HepG2 (cell line): ENCODE results near the gene NOL4L. TPM values are rescaled to one million over a fixed set of nuclear protein-coding genes. Genes with fewer than 3 reads are reported as not detected.

Source experiments
- CAMTA2 ChIP-seq: sonication (generic); formaldehyde crosslinking; IDR thresholded peaks from 2 replicates; pipeline ENCODE4 v1.4.0; 2020; ENCODE audit warnings: mild to moderate bottlenecking, missing genetic modification reagents, borderline replicate concordance
- CBX5 ChIP-seq: sonication (generic); formaldehyde crosslinking; IDR thresholded peaks from 2 replicates; pipeline ENCODE4 v1.4.0; 2020; ENCODE audit warnings: missing genetic modification reagents, borderline replicate concordance
- CENPX ChIP-seq: sonication (generic); formaldehyde crosslinking; IDR thresholded peaks from 2 replicates; pipeline ENCODE4 v1.9.0; 2021; ENCODE audit warnings: mild to moderate bottlenecking, missing genetic modification reagents, moderate library complexity
- CHCHD3 ChIP-seq: sonication (generic); formaldehyde crosslinking; IDR thresholded peaks from 2 replicates; pipeline ENCODE4 v1.8.0; 2022; ENCODE audit warnings: mild to moderate bottlenecking, missing genetic modification reagents, moderate library complexity
- EED ChIP-seq: sonication (generic); formaldehyde crosslinking; IDR thresholded peaks from 2 replicates; pipeline ENCODE4 v1.5.0; 2020; ENCODE audit warnings: mild to moderate bottlenecking, missing genetic modification reagents
- HBP1 ChIP-seq: IDR thresholded peaks from 2 replicates; pipeline ENCODE4 v1.6.1; 2016; ENCODE audit warnings: low read depth, control low read depth
- HNF4G ChIP-seq, 2 experiments: sonication (generic) in 1 of 2; formaldehyde crosslinking in 1 of 2; IDR thresholded peaks; 2 replicates each; pipeline versions ENCODE4 v1.4.0 to v1.6.1; 2011 to 2020; ENCODE audit warnings: borderline replicate concordance in 2 of 2, low read depth in 2 of 2, mild to moderate bottlenecking in 2 of 2, low read length in 1 of 2, missing genetic modification reagents in 1 of 2, moderate library complexity in 1 of 2
- HOXA7 ChIP-seq: sonication (generic); formaldehyde crosslinking; IDR thresholded peaks from 2 replicates; pipeline ENCODE4 v1.8.1; 2022; ENCODE audit warnings: mild to moderate bottlenecking, missing genetic modification reagents, moderate library complexity
- KAT8 ChIP-seq: IDR thresholded peaks from 2 replicates; pipeline ENCODE4 v1.6.1; 2016; ENCODE audit warnings: missing genetic modification reagents, missing compliant biosample characterization
- KLF11 ChIP-seq: IDR thresholded peaks from 2 replicates; pipeline ENCODE4 v1.6.1; 2016; ENCODE audit warnings: missing compliant biosample characterization
- KLF13 ChIP-seq: sonication (generic); formaldehyde crosslinking; IDR thresholded peaks from 2 replicates; pipeline ENCODE4 v1.4.0; 2020; ENCODE audit warnings: mild to moderate bottlenecking, missing genetic modification reagents
- KLF15 ChIP-seq: sonication (generic); formaldehyde crosslinking; IDR thresholded peaks from 2 replicates; pipeline ENCODE4 v1.8.1; 2023; ENCODE audit warnings: borderline replicate concordance, mild to moderate bottlenecking, inconsistent platforms, missing genetic modification reagents, mixed read lengths
- RARG ChIP-seq: sonication (generic); formaldehyde crosslinking; IDR thresholded peaks from 2 replicates; pipeline ENCODE4 v1.4.0; 2020; ENCODE audit warnings: low read depth, mild to moderate bottlenecking, missing genetic modification reagents
- RNF219 ChIP-seq: sonication (generic); formaldehyde crosslinking; IDR thresholded peaks from 2 replicates; pipeline ENCODE4 v1.5.0; 2020; ENCODE audit warnings: mild to moderate bottlenecking, missing genetic modification reagents
- SIX4 ChIP-seq: sonication (generic); formaldehyde crosslinking; IDR thresholded peaks from 2 replicates; pipeline ENCODE4 v1.4.0; 2020; ENCODE audit warnings: missing genetic modification reagents
- SMAD3 ChIP-seq: sonication (generic); formaldehyde crosslinking; IDR thresholded peaks from 2 replicates; pipeline ENCODE4 v1.4.0; 2020; ENCODE audit warnings: missing genetic modification reagents
- TARDBP ChIP-seq: sonication (generic); formaldehyde crosslinking; IDR thresholded peaks from 2 replicates; pipeline ENCODE4 v1.8.0; 2022; ENCODE audit warnings: mild to moderate bottlenecking, missing genetic modification reagents
- ZBTB1 ChIP-seq: sonication (generic); formaldehyde crosslinking; IDR thresholded peaks from 2 replicates; pipeline ENCODE4 v1.4.0; 2020; ENCODE audit warnings: missing genetic modification reagents, borderline replicate concordance
- ZNF230 ChIP-seq: sonication (generic); formaldehyde crosslinking; IDR thresholded peaks from 2 replicates; pipeline ENCODE4 v1.4.0; 2020; ENCODE audit warnings: mild to moderate bottlenecking, missing genetic modification reagents
- ZNF292 ChIP-seq: sonication (generic); formaldehyde crosslinking; IDR thresholded peaks from 2 replicates; pipeline ENCODE4 v1.8.1; 2022; ENCODE audit warnings: mild to moderate bottlenecking, low read depth, missing genetic modification reagents, borderline replicate concordance
- ZNF33A ChIP-seq: sonication (generic); formaldehyde crosslinking; IDR thresholded peaks from 2 replicates; pipeline ENCODE4 v1.5.1; 2020; ENCODE audit warnings: missing genetic modification reagents, mild to moderate bottlenecking, moderate library complexity, borderline replicate concordance
- ZNF720 ChIP-seq: sonication (generic); formaldehyde crosslinking; IDR thresholded peaks from 2 replicates; pipeline ENCODE4 v1.4.0; 2020; ENCODE audit warnings: missing genetic modification reagents
- ZNF737 ChIP-seq: sonication (generic); formaldehyde crosslinking; IDR thresholded peaks from 2 replicates; pipeline ENCODE4 v1.5.0; 2020; ENCODE audit warnings: missing genetic modification reagents, mild to moderate bottlenecking, borderline replicate concordance
- ZNF777 ChIP-seq: sonication (generic); formaldehyde crosslinking; IDR thresholded peaks from 2 replicates; pipeline ENCODE4 v1.4.0; 2020; ENCODE audit warnings: missing genetic modification reagents
- polyA plus RNA-seq, 8 experiments: library from polyadenylated mRNA; depleted of rRNA in 3 of 8; stranded (reverse) in 7 of 8; unstranded in 1 of 8; fragments of >200 nt; fragmentation: Illumina TruSeq in 4 of 8; extraction: Trizol in 4 of 8; gene quantifications; 2 replicates each; pipeline versions ENCODE4 v1.2.1 to v1.2.3, GENCODE V29; 2011 to 2016; ENCODE audit warnings: low read depth in 4 of 8, missing spikeins in 1 of 8, mixed read lengths in 1 of 8; ENCODE audit not compliant: insufficient read depth in 1 of 8
- total RNA-seq, 5 experiments: library from RNA; depleted of rRNA; stranded (reverse); fragments of >200 nt; fragmentation: Illumina TruSeq; extraction: Trizol; gene quantifications; 2 replicates each; pipeline ENCODE4 v1.2.3, GENCODE V29; 2016; ENCODE audit warnings: low read depth in 1 of 5
- TF ChIP-seq, protein P1 (sequence below): sonication (generic); formaldehyde crosslinking; IDR thresholded peaks from 2 replicates; pipeline ENCODE4 v1.8.0; 2022; ENCODE audit warnings: mild to moderate bottlenecking, missing genetic modification reagents, borderline replicate concordance

NOL4L gene
- total and polyA plus RNA-seq, 2 of the 13 experiments (the other 11 are each of a cell fraction or from before 2014, with no cell fraction given): 16.6 to 35.4 TPM

DNA sequence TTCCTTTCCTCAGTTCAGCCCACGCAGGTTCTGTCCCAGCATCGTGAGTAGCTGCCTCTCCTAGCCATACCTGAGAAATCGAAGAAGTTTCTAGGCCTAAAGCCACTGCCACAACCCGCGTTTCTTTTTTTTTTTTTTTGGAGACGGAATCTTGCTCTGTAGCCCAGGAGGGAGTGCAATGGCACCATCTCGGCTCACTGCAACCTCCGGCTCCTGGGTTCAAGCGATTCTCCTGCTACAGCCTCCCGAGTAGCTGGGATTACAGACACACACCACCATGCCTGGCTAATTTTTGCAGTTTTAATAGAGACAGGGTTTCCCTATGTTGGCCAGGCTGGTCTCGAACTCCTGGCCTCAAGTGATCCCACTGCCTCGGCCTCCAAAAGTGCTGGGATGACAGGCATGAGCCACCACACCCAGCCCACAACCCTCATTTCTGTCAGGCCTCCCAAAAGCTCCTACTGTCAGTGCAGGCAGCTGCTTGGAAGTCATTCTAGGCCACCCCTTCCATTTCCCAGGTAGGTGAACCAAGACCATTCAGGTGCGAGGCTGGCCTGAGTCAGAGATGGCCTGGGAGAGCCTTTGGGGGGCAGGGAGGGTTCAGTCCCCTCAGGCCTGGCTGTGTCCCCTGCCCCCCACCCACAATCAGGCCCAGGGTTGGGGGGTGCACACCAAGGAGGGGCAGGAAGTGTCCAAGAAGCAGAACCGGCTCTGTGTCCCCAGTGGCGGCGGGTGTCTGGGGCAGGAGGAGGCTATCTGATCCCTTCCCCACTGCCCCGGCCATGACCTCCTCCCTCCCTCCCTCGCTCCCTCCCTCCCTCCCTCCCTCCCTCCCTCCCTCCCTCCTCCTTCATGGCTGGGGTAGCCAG lies 47.2 kb downstream of the NOL4L start (continued):
- TF ChIP-seq KLF15 (no peak), HNF4G (IDR thresholded peaks at IDR 0.05; ENCODE audit: borderline replicate concordance, low read depth, low read length) (no peak; the same call in 1 of the 2 replicates), HNF4G (CRISPR knock-in tag; IDR thresholded peaks at IDR 0.05; ENCODE audit: borderline replicate concordance, low read depth) (no peak), EED (CRISPR knock-in tag) (no peak), KAT8 (CRISPR knock-in tag) (no peak), CENPX (CRISPR knock-in tag) (no peak), CHCHD3 (CRISPR knock-in tag) (no peak), ZNF737 (CRISPR knock-in tag) (no peak), SIX4 (CRISPR knock-in tag) (peak; percentile 68), ZNF230 (CRISPR knock-in tag) (no peak), SMAD3 (CRISPR knock-in tag) (no peak), HOXA7 (CRISPR knock-in tag) (no peak), CBX5 (CRISPR knock-in tag) (no peak), TARDBP (CRISPR knock-in tag) (no peak), ZBTB1 (CRISPR knock-in tag) (no peak), ZNF777 (peak; percentile 47), RNF219 (CRISPR knock-in tag) (no peak), ZNF720 (CRISPR knock-in tag) (no peak), ZNF33A (CRISPR knock-in tag) (no peak), ZNF292 (CRISPR knock-in tag) (no peak; the same call in 1 of the 2 replicates), CAMTA2 (CRISPR knock-in tag) (no peak), HBP1 (no peak), RARG (CRISPR knock-in tag) (no peak), KLF11 (no peak), KLF13 (CRISPR knock-in tag) (no peak)
- TF ChIP-seq, protein P1, sequence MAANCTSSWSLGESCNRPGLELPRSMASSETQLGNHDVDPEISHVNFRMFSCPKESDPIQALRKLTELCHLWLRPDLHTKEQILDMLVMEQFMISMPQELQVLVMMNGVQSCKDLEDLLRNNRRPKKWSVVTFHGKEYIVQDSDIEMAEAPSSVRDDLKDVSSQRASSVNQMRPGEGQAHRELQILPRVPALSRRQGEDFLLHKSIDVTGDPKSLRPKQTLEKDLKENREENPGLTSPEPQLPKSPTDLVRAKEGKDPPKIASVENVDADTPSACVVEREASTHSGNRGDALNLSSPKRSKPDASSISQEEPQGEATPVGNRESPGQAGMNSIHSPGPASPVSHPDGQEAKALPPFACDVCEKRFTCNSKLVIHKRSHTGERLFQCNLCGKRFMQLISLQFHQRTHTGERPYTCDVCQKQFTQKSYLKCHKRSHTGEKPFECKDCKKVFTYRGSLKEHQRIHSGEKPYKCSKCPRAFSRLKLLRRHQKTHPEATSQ (CRISPR knock-in tag): no peak
